Neural cell (in vitro differentiated cells): ENCODE measurements around the gene PRM1.

Experiments used
- CTCF ChIP-seq: fragments of 450-650 bp; IDR thresholded peaks from 2 replicates; pipeline ENCODE4 v1.5.1; 2014; ENCODE audit warnings: antibody characterized with exemption, mild to moderate bottlenecking, moderate library complexity; ENCODE audit not compliant: poor library complexity, severe bottlenecking
- EP300 ChIP-seq: fragments of 450-650 bp; conservative IDR thresholded peaks from 2 replicates; pipeline ENCODE4 v1.6.1; 2014; ENCODE audit warnings: antibody characterized with exemption, mild to moderate bottlenecking, moderate library complexity; ENCODE audit not compliant: poor library complexity, severe bottlenecking
- EZH2 ChIP-seq: fragments of 200-600, 300-800 bp; shearing (Covaris generic), sonication (generic); IDR thresholded peaks from 2 replicates; pipeline ENCODE4 v1.6.1; 2014; ENCODE audit warnings: antibody characterized with exemption, low read length, borderline replicate concordance, mild to moderate bottlenecking; ENCODE audit not compliant: insufficient read depth, poor library complexity, severe bottlenecking
- RAD21 ChIP-seq: fragments of 450-650 bp; conservative IDR thresholded peaks from 2 replicates; pipeline ENCODE4 v1.6.1; 2014; ENCODE audit warnings: antibody characterized with exemption, mild to moderate bottlenecking, moderate library complexity
- REST ChIP-seq: IDR thresholded peaks from 2 replicates; pipeline ENCODE4 v1.6.1; 2012; ENCODE audit warnings: borderline replicate concordance

GRCh38 chr16:11322823-11323222 is 41.7 kb upstream of the PRM1 start:
- TF ChIP-seq EP300, result no peak
- no peak for TF ChIP-seq CTCF
- no peak for TF ChIP-seq RAD21
- no peak for TF ChIP-seq EZH2
- no peak for TF ChIP-seq REST
